Measurements from ENCODE around the gene DSN1.

DNA sequence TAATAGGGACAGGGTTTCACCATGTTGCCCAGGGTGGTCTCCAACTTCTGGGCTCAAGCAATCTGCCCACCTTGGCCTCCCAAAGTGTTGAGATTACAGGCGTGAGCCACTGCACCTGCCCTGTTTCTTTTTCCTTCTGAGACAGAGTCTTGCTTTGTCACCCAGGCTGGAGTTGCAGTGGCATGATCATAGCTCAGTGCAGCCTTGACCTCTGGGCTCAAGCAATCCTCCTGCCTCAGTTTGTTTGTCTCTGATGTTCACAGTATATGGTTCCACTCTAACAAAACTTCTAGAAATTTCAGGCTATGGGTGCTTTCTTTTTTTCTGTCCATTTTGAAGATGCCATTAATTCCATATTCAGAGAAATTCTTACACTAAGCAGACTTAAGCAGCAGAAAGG, 60.8 kb downstream of the DSN1 start:
- TF ChIP-seq, protein P1, sequence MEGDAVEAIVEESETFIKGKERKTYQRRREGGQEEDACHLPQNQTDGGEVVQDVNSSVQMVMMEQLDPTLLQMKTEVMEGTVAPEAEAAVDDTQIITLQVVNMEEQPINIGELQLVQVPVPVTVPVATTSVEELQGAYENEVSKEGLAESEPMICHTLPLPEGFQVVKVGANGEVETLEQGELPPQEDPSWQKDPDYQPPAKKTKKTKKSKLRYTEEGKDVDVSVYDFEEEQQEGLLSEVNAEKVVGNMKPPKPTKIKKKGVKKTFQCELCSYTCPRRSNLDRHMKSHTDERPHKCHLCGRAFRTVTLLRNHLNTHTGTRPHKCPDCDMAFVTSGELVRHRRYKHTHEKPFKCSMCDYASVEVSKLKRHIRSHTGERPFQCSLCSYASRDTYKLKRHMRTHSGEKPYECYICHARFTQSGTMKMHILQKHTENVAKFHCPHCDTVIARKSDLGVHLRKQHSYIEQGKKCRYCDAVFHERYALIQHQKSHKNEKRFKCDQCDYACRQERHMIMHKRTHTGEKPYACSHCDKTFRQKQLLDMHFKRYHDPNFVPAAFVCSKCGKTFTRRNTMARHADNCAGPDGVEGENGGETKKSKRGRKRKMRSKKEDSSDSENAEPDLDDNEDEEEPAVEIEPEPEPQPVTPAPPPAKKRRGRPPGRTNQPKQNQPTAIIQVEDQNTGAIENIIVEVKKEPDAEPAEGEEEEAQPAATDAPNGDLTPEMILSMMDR (IDR thresholded peaks at IDR 0.05) = no peak
- TF ChIP-seq POLR2A (IDR thresholded peaks at IDR 0.05) = no peak

All from body of pancreas (tissue), 4 donors.